Measurements from ENCODE around the gene ATP2A3. TPM values are rescaled to one million over a fixed set of nuclear protein-coding genes. Genes with fewer than 3 reads are reported as not detected.

The ATP2A3 gene
- total RNA-seq, 4 donors from 2014 or later: 78.6 to 231 (median 112) TPM

GRCh38 chr17:3903881-3904290, 60.4 kb downstream of the ATP2A3 start:
- TF ChIP-seq CTCF (IDR thresholded peaks at IDR 0.05) (no peak), POLR2A (IDR thresholded peaks at IDR 0.05) (no peak)
- Histone ChIP-seq H3K4me3 (no peak overlapping the region), H3K36me3 (no peaks in the 10 kb centered on the region), H3K27me3 (no peaks in the 10 kb centered on the region), H3K27ac (peak overlapping the region in 2 of 4 donors; percentile 13 to 59), H3K4me1 (peaks cover 0 to 6% (median 0%) of the 10 kb centered on the region in 4 donors), H3K9me3 (no peaks in the 10 kb centered on the region)
- DNase-seq: no peak

GRCh38 chr17:3903051-3903825, 61.0 kb downstream of the ATP2A3 start:
- TF ChIP-seq CTCF (IDR thresholded peaks at IDR 0.05): no peak
- TF ChIP-seq POLR2A (IDR thresholded peaks at IDR 0.05): no peak
- Histone ChIP-seq H3K4me1 (peaks cover 0 to 6% (median 0%) of the 10 kb centered on the region in 4 donors), H3K4me3 (no peak overlapping the region), H3K9me3 (no peaks in the 10 kb centered on the region), H3K27ac (no peak overlapping the region), H3K27me3 (no peaks in the 10 kb centered on the region), H3K36me3 (no peaks in the 10 kb centered on the region)
- DNase-seq: no peak

DNA sequence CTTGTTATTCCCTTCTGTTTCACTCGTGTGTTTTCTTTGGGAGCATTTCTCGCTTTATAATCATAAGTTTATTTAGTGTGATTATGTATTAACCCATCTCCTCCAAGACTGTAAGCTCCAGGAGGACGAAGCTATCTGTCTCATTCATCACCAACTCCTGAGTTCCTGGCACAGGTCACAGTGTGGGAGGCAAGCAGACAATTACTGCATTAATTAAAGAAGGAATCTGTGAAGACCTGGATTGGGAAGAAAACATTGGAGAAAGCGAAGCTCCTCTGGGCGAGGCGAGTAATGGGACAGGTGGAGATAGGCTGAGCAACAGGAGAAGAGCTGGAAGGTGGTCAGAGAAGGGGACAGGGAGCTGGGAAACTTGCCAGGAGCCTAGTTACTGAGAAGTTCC, 63.6 kb downstream of the ATP2A3 start:
- no peaks in the 10 kb centered on the region for H3K36me3 ChIP-seq
- DNase-seq: no peak
- no peak overlapping the region for H3K27ac ChIP-seq
- H3K4me3 ChIP-seq: no peak overlapping the region
- TF ChIP-seq POLR2A (IDR thresholded peaks at IDR 0.05) (no peak), CTCF (IDR thresholded peaks at IDR 0.05) (no peak)
- peaks cover 0 to 6% (median 2%) of the 10 kb centered on the region in 4 donors for H3K4me1 ChIP-seq
- H3K27me3 ChIP-seq: no peaks in the 10 kb centered on the region
- no peaks in the 10 kb centered on the region for H3K9me3 ChIP-seq

DNA sequence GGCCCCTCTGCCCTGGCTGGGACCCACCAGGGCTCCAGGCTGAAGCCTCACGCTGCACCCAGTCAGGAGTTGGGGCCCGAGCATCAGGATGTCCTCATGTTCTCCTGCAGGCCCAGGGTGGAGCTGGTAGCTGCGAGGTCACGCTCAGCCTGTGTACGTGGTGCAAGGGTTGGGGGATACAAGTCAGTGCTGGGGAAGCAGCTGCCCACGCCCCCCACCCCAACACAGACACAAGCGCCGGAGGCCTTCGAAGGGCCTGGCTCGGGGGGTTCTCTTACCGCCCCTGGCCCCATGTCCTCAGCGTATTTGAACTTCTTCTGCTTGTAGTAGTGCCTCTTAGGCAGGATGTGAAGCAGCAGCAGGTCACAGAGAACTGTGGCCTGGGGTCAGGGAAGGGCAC, 66.5 kb downstream of the ATP2A3 start:
- Histone ChIP-seq H3K27ac (no peak overlapping the region), H3K4me1 (peaks cover 0 to 28% (median 10%) of the 10 kb centered on the region in 4 donors), H3K4me3 (no peak overlapping the region), H3K9me3 (no peaks in the 10 kb centered on the region), H3K36me3 (no peaks in the 10 kb centered on the region), H3K27me3 (no peaks in the 10 kb centered on the region)
- no peak for TF ChIP-seq POLR2A (IDR thresholded peaks at IDR 0.05)
- TF ChIP-seq CTCF (IDR thresholded peaks at IDR 0.05): no peak
- no peak for DNase-seq

- no peaks in the 10 kb centered on the region for H3K9me3 ChIP-seq
- peaks cover 7 to 33% (median 10%) of the 10 kb centered on the region in 4 donors for H3K4me1 ChIP-seq
- no peak overlapping the region for H3K4me3 ChIP-seq
- no peak for TF ChIP-seq CTCF (IDR thresholded peaks at IDR 0.05)
- H3K27me3 ChIP-seq: no peaks in the 10 kb centered on the region
- H3K36me3 ChIP-seq: no peaks in the 10 kb centered on the region
- DNase-seq: no peak
- no peak overlapping the region for H3K27ac ChIP-seq
Measured at GRCh38 chr17:3896968-3897235, 67.3 kb downstream of the ATP2A3 start.
